ENCODE measurements around the gene LIPA.
"Not testable (repeated sequence)": the region's sequence is repeated elsewhere in the genome, so short reads cannot be mapped to it uniquely, and the experiment has no call there.

LIPA gene

DNA sequence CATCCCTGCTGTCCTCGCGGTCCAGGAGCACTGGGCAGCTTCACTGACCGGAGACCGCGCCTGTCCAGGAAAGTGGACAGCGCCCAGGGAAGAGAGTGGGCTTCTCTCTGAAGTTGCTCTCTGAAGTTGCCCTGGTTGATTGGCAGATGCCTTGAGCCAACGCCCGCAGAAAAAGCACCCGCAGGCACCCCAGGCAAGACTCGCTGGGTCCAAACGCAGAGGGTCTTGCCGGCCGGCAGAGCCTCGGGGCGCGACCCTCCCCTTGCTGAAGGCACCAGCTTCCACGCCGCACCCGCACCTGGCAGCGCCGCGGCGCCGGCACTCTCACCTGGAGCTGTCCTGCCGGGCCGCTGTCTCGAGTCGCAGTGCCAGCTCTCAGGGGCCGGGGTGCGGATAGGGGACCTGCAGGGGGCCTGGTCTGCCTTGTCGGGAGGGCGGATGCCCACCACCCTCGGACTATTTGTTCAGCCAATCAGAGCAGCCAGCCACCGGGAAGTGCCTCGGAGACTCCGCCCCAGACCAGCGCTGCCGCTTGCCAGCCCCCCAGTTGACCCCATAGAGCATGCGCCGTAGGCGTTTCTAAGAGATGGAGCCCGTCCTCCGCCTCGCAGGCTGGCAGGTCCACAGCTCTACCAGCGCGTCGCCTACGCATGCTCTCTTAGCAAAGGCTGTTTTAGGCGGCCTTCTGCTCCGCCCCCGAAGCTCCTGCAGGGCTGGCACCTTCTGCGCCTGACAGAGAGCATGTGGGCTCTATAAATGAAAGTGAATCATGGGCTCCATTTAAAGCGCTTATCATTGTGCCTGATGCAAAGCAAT lies at the start of gene LIPA:
TSS of gene LIPA (minus strand) at position 367 of the 816 bp plus-strand sequence. CDS start 4,127 bp downstream, outside the sequence.
- DNase-seq, result peak; percentile 98

- DNase-seq, result peak; percentile 22
Measured at GRCh38 chr10:89301232-89301631, 49.7 kb upstream of the LIPA start.

DNA sequence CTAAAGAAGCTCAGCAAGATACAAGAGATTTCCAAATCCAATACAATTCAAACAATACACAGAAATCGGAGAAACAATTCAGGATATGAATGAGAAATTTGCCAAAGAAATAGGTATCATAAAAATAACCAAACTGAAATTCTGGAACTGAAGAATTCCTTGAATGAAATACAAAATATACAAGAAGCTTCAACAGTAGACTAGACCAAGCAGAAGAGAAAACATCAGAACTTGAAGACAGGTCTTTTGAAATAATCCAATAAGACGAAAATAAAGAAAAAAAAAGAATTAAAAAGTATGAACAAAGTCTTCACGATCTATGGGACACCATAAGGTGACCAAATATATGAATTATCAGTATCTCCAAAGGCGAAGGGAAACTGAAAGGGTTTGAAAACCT lies 47.5 kb upstream of the LIPA start:
- no peak for DNase-seq

DNA sequence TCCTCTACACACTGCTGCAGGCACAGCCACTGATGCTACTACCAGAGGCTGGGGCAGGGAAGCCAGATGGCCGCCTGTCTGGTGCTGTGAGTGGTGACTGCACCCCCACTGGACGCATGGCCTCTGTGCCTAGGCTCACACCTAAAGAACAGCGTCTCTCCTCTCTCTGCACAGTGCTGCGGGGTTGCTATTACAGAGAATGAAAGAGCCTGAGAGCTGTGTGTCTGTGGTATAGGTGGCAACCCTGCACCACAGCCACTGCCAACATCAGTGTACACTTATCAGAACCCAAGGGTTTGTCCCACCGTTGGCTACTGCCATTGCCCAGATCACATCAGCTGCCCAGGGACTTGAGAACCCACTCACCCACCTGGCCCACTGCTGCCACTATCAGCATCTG lies 46.2 kb upstream of the LIPA start:
- DNase-seq, result no peak

- DNase-seq, result no peak
Measured at GRCh38 chr10:89297356-89297755, 45.8 kb upstream of the LIPA start.

- DNase-seq, result no peak
Measured at GRCh38 chr10:89296220-89296648, 44.7 kb upstream of the LIPA start.

- no peak for DNase-seq
Measured at GRCh38 chr10:89295597-89295996, 44.0 kb upstream of the LIPA start.

DNA sequence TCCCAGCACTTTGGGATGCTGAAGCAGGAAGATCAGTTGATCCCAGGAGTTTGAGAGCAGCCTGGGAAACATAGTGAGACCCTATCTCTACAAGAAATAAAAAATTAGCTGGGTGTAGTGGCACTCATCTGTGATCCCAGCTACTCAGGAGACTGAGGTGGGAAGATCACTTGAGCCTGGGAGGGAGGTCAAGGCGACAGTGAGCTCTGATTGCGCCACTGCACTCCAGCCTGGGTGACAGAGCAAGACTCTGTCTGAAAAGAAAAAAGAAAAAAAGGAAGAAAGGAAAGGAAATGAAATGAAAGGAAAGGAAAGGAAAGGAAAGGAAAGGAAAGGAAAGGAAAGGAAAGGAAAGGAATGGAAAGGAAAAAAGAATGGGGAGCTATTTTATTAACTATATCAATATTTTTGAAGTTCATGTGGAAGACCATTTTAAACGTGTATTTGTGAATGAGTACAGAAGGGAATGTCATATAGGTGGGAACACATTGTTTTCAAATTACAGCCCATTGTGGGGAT lies 43.2 kb upstream of the LIPA start:
- DNase-seq, result no peak

- not testable (repeated sequence) for DNase-seq
Measured at GRCh38 chr10:89285303-89285702, 33.7 kb upstream of the LIPA start.

GRCh38 chr10:89284711-89285110 lies 33.1 kb upstream of the LIPA start:
- DNase-seq, result not testable (repeated sequence)

DNA sequence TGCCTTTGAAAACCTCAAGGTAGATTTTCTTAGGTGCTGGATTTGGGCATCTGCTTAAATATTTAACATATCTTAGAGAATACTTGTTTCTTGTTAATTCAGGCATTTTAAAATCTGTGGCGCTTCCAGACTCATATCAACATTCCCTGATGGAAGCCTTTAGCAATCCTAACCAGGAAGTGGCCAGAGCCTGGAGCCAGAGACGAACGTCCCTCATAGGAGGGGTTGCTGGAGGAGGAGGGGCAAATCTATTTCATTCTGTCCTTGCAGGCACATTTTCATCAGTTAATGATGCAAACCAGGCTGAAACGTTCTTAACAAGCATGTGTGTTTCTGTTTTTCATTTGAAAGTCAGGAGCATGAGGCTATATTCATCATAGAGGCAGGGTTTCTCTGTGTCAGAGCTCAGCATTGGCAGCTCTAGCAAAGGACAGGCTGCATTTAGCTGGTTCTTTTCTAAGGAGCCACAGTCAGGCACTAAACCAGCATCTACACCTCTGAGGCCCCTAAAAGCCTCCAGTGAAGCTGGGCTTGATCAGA lies 32.4 kb upstream of the LIPA start:
- DNase-seq, result no peak

DNA sequence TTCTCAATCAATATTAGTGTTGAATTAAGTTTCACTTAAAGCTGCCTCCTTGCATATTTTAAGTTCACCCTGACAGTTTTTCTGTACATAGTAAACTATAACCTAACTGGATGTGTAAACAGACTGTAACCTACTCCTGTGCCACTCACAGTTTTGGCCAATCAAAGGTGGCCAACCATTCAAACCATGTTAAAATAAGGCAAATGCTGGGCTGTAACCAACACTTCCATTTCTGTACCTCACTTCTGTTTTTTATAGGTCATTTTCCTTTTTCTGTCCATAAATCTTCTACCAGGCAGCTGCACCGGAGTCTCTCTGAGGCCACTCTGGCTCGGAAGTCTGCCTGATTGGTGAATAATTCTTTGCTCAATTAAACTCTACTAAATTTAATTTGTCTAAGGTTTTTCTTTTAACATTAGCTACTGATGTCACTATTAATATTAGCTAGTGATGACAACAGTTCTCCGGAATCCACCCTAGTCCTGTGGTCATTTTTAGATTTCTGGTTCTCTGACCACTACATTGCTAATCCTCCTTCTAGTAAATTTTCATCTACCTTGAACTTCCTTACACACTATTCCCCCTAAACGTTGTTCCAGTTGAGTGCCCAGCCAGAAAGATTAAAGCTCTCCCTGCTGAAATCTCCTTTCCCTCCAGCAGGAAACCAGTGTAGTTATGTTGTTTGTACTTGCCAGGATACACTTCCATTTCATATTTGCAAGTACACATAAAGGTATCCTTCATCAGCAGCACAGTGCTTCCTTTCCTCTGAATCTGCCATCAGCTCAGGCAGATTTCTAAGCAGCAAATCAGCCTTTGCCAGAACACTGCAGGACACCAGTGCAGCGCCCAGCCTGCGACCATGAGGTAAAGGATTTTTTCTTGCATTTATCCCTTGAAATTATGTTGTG lies 31.7 kb upstream of the LIPA start:
- DNase-seq, result no peak

- no peak for DNase-seq
Measured at GRCh38 chr10:89281606-89282395, 30.2 kb upstream of the LIPA start.

- DNase-seq, result no peak
Measured at GRCh38 chr10:89280508-89280907, 28.9 kb upstream of the LIPA start.

DNA sequence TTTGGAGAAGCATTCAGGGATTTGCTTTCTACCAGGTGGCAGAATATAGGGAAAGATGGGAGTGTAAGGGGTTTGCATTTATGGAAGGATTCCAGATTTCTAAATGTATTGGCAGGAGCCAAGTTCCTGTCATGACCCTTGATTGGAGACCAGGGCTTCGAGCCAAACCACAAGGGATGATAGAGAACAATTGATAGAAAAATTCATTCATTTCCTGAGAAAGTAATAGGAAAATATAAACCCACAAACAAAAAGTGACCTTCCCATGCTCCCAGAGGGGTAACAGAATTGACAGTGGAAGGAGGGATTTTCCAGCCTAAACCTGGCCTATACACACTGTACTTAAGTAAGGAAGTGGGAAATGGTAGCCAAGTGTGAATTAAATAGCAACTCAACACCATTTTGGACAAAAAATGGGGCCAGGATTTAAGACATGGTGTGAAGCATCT lies 27.9 kb upstream of the LIPA start:
- no peak for DNase-seq

GRCh38 chr10:89278900-89279392 lies 27.4 kb upstream of the LIPA start:
- no peak for DNase-seq

DNA sequence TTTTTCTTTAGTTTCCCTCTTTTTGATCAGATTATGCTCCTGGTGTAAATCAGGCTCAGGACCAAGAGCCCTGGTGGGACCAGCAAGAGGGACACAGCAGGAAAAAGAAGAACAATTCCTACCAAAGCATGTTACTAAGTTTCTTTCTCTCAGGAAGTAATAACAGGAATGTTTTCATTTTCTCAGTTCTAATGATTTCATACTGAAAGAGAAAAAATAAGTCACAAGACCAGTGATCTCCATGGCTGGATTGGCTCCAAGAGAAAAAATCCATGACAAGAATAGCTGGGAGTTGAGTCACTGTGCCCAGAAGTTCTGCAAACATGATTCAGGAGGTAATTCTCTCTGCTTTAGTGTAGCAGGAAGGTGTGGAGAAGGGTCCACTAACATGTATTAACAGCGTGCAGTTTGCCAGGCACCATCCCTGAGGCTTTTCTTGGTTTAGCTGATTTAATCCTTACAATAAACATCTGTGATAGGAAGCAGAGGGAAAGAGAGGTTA lies 26.5 kb upstream of the LIPA start:
- no peak for DNase-seq

- DNase-seq, result no peak
Measured at GRCh38 chr10:89275383-89275782, 23.8 kb upstream of the LIPA start.

- DNase-seq, result no peak
Measured at GRCh38 chr10:89274928-89275327, 23.4 kb upstream of the LIPA start.

DNA sequence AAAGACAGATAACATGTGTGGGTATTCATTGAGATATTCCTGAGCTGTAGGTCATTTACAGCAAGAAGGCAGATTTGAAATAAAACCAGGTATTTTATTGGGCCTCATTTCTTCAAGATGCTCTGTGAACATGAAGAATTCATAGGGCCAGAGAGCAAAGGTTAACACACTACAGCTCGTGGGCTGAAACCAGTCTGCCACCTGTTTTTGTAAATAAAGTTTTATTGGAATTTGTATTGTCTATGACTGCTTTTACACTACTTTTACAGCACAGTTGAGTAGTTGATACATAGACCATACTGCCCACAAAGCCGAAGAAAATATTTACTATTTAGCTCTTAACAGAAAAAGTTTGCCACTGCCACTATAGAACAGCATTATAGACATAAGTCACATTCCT lies 22.1 kb upstream of the LIPA start:
- DNase-seq, result no peak

GRCh38 chr10:89271532-89271931 lies 20.0 kb upstream of the LIPA start:
- no peak for DNase-seq

DNA sequence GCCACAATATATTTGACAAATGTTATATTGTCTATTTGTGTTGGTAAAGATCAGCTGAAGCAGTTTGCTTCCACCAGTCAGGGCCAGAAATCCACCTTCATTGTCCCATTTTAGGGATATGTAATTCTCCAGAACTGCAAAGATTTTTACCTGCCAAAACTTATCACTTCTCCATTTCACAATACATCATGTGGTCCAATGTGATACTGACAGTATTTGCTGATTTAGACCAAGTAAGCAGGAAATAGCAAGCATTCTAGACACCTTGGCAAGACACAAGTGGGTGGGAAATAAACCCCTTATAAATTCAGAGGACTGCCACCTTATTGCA lies 18.5 kb upstream of the LIPA start:
- no peak for DNase-seq
